HepG2 (cell line): ENCODE measurements around the gene VEGFA. TPM values are rescaled to one million over a fixed set of nuclear protein-coding genes. Genes with fewer than 3 reads are reported as not detected.

Experiments
- CAMTA2 ChIP-seq: sonication (generic); formaldehyde crosslinking; IDR thresholded peaks from 2 replicates; pipeline ENCODE4 v1.4.0; 2020; ENCODE audit warnings: mild to moderate bottlenecking, missing genetic modification reagents, borderline replicate concordance
- DNMT1 ChIP-seq: sonication (generic); formaldehyde crosslinking; IDR thresholded peaks from 2 replicates; pipeline ENCODE4 v1.5.1; 2020; ENCODE audit warnings: mild to moderate bottlenecking, missing genetic modification reagents
- SNAI1 ChIP-seq: sonication (generic); formaldehyde crosslinking; IDR thresholded peaks from 2 replicates; pipeline ENCODE4 v1.5.0; 2020; ENCODE audit warnings: mild to moderate bottlenecking, missing genetic modification reagents, borderline replicate concordance
- SNAPC4 ChIP-seq: sonication (generic); formaldehyde crosslinking; IDR thresholded peaks from 2 replicates; pipeline ENCODE4 v1.4.0; 2020; ENCODE audit warnings: mild to moderate bottlenecking, missing genetic modification reagents
- TP53 ChIP-seq: sonication (generic); formaldehyde crosslinking; conservative IDR thresholded peaks from 2 replicates; pipeline ENCODE4 v1.4.0; 2020; ENCODE audit warnings: missing genetic modification reagents
- ZNF282 ChIP-seq: fragments of 450-650 bp; IDR thresholded peaks from 2 replicates; pipeline ENCODE4 v1.6.1; 2018; ENCODE audit not compliant: partially characterized antibody
- ZNF329 ChIP-seq: sonication (generic); formaldehyde crosslinking; IDR thresholded peaks from 2 replicates; pipeline ENCODE4 v1.9.0; 2021; ENCODE audit warnings: low read depth, mild to moderate bottlenecking, missing genetic modification reagents
- polyA plus RNA-seq, 8 experiments: library from polyadenylated mRNA; depleted of rRNA in 3 of 8; stranded (reverse) in 7 of 8; unstranded in 1 of 8; fragments of >200 nt; fragmentation: Illumina TruSeq in 4 of 8; extraction: Trizol in 4 of 8; gene quantifications; 2 replicates each; pipeline versions ENCODE4 v1.2.1 to v1.2.3, GENCODE V29; 2011 to 2016; ENCODE audit warnings: low read depth in 4 of 8, missing spikeins in 1 of 8, mixed read lengths in 1 of 8; ENCODE audit not compliant: insufficient read depth in 1 of 8
- total RNA-seq, 5 experiments: library from RNA; depleted of rRNA; stranded (reverse); fragments of >200 nt; fragmentation: Illumina TruSeq; extraction: Trizol; gene quantifications; 2 replicates each; pipeline ENCODE4 v1.2.3, GENCODE V29; 2016; ENCODE audit warnings: low read depth in 1 of 5
- TF ChIP-seq, protein P1 (sequence below), 2 experiments: sonication (generic) in 1 of 2; formaldehyde crosslinking in 1 of 2; IDR thresholded peaks; 2 replicates each; pipeline versions ENCODE4 v1.4.0 to v1.6.1; 2018 to 2020; ENCODE audit warnings: missing genetic modification reagents in 2 of 2, borderline replicate concordance in 1 of 2, low read depth in 1 of 2, mild to moderate bottlenecking in 1 of 2, missing biosample characterization in 1 of 2
- TF ChIP-seq, protein P2 (sequence below): IDR thresholded peaks from 2 replicates; pipeline ENCODE4 v1.4.0; 2020; ENCODE audit warnings: mild to moderate bottlenecking, missing genetic modification reagents
- TF ChIP-seq, protein P3 (sequence below): IDR thresholded peaks from 2 replicates; pipeline ENCODE4 v1.6.1; 2016; ENCODE audit warnings: missing biosample characterization, missing genetic modification reagents, low read depth
- TF ChIP-seq, protein P4 (sequence below): sonication (generic); formaldehyde crosslinking; conservative IDR thresholded peaks from 2 replicates; pipeline ENCODE4 v1.4.0; 2020; ENCODE audit warnings: mild to moderate bottlenecking, missing genetic modification reagents, moderate library complexity

Gene VEGFA
- total and polyA plus RNA-seq, 2 of the 13 experiments (the other 11 are each of a cell fraction or from before 2014, with no cell fraction given), result 68.1 to 629 TPM

- TF ChIP-seq SNAPC4 (CRISPR knock-in tag) (no peak), ZNF282 (no peak), ZNF329 (CRISPR knock-in tag) (no peak), SNAI1 (CRISPR knock-in tag) (no peak), CAMTA2 (CRISPR knock-in tag) (no peak), DNMT1 (no peak), TP53 (no peak)
- TF ChIP-seq, protein P1, sequence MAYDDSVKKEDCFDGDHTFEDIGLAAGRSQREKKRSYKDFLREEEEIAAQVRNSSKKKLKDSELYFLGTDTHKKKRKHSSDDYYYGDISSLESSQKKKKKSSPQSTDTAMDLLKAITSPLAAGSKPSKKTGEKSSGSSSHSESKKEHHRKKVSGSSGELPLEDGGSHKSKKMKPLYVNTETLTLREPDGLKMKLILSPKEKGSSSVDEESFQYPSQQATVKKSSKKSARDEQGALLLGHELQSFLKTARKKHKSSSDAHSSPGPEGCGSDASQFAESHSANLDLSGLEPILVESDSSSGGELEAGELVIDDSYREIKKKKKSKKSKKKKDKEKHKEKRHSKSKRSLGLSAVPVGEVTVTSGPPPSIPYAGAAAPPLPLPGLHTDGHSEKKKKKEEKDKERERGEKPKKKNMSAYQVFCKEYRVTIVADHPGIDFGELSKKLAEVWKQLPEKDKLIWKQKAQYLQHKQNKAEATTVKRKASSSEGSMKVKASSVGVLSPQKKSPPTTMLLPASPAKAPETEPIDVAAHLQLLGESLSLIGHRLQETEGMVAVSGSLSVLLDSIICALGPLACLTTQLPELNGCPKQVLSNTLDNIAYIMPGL (CRISPR knock-in tag; IDR thresholded peaks at IDR 0.05; ENCODE audit: borderline replicate concordance in 1 of 2, low read depth in 1 of 2), result no peak
- TF ChIP-seq, protein P2, sequence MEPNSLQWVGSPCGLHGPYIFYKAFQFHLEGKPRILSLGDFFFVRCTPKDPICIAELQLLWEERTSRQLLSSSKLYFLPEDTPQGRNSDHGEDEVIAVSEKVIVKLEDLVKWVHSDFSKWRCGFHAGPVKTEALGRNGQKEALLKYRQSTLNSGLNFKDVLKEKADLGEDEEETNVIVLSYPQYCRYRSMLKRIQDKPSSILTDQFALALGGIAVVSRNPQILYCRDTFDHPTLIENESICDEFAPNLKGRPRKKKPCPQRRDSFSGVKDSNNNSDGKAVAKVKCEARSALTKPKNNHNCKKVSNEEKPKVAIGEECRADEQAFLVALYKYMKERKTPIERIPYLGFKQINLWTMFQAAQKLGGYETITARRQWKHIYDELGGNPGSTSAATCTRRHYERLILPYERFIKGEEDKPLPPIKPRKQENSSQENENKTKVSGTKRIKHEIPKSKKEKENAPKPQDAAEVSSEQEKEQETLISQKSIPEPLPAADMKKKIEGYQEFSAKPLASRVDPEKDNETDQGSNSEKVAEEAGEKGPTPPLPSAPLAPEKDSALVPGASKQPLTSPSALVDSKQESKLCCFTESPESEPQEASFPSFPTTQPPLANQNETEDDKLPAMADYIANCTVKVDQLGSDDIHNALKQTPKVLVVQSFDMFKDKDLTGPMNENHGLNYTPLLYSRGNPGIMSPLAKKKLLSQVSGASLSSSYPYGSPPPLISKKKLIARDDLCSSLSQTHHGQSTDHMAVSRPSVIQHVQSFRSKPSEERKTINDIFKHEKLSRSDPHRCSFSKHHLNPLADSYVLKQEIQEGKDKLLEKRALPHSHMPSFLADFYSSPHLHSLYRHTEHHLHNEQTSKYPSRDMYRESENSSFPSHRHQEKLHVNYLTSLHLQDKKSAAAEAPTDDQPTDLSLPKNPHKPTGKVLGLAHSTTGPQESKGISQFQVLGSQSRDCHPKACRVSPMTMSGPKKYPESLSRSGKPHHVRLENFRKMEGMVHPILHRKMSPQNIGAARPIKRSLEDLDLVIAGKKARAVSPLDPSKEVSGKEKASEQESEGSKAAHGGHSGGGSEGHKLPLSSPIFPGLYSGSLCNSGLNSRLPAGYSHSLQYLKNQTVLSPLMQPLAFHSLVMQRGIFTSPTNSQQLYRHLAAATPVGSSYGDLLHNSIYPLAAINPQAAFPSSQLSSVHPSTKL (CRISPR knock-in tag), result peak; percentile 49
- TF ChIP-seq, protein P3, sequence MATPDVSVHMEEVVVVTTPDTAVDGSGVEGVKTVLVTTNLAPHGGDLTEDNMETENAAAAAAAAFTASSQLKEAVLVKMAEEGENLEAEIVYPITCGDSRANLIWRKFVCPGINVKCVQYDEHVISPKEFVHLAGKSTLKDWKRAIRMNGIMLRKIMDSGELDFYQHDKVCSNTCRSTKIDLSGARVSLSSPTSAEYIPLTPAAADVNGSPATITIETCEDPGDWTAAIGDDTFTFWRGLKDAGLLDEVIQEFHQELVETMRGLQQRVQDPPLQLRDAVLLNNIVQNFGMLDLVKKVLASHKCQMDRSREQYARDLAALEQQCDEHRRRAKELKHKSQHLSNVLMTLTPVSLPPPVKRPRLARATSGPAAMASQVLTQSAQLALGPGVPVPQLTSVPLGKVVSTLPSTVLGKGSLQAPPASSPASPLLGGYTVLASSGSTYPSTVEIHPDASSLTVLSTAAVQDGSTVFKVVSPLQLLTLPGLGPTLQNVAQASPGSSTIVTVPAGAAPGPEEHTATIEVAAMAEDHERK (CRISPR knock-in tag), result no peak
- TF ChIP-seq, protein P4, sequence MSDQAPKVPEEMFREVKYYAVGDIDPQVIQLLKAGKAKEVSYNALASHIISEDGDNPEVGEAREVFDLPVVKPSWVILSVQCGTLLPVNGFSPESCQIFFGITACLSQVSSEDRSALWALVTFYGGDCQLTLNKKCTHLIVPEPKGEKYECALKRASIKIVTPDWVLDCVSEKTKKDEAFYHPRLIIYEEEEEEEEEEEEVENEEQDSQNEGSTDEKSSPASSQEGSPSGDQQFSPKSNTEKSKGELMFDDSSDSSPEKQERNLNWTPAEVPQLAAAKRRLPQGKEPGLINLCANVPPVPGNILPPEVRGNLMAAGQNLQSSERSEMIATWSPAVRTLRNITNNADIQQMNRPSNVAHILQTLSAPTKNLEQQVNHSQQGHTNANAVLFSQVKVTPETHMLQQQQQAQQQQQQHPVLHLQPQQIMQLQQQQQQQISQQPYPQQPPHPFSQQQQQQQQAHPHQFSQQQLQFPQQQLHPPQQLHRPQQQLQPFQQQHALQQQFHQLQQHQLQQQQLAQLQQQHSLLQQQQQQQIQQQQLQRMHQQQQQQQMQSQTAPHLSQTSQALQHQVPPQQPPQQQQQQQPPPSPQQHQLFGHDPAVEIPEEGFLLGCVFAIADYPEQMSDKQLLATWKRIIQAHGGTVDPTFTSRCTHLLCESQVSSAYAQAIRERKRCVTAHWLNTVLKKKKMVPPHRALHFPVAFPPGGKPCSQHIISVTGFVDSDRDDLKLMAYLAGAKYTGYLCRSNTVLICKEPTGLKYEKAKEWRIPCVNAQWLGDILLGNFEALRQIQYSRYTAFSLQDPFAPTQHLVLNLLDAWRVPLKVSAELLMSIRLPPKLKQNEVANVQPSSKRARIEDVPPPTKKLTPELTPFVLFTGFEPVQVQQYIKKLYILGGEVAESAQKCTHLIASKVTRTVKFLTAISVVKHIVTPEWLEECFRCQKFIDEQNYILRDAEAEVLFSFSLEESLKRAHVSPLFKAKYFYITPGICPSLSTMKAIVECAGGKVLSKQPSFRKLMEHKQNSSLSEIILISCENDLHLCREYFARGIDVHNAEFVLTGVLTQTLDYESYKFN (CRISPR knock-in tag), result 0 out of 2 replicates have a peak, but pooled peaks have one; percentile 32
Observed at GRCh38 chr6:43743682-43744381, 26.2 kb upstream of the VEGFA start (continued).
